Osteocyte (in vitro differentiated cells): ENCODE results near the gene CCT7. TPM values are rescaled to one million over a fixed set of nuclear protein-coding genes. Genes with fewer than 3 reads are reported as not detected.

ENCODE experiments used
- DNase-seq: peaks from one replicate; pipeline ENCODE4 v3.0.0; 2021; ENCODE audit warnings: mixed read lengths; ENCODE audit not compliant: unreplicated experiment; ENCODE audit errors: extremely low spot score
- H3K27ac Mint-ChIP-seq: one replicate; pipeline ENCODE4 v1.8.0; 2021; ENCODE audit warnings: mild to moderate bottlenecking, mixed read lengths; ENCODE audit not compliant: unreplicated experiment
- H3K27me3 Mint-ChIP-seq: one replicate; pipeline ENCODE4 v1.8.0; 2021; ENCODE audit warnings: mixed read lengths; ENCODE audit not compliant: unreplicated experiment
- H3K36me3 Mint-ChIP-seq: one replicate; pipeline ENCODE4 v1.8.0; 2021; ENCODE audit warnings: mixed read lengths; ENCODE audit not compliant: unreplicated experiment
- H3K4me1 Mint-ChIP-seq: one replicate; pipeline ENCODE4 v1.8.0; 2021; ENCODE audit warnings: mixed read lengths; ENCODE audit not compliant: unreplicated experiment
- H3K4me3 Mint-ChIP-seq: one replicate; pipeline ENCODE4 v1.8.0; 2021; ENCODE audit warnings: mild to moderate bottlenecking, moderate library complexity, mixed read lengths; ENCODE audit not compliant: unreplicated experiment
- H3K9me3 Mint-ChIP-seq: one replicate; pipeline ENCODE4 v1.8.0; 2021; ENCODE audit warnings: mixed read lengths; ENCODE audit not compliant: unreplicated experiment
- total RNA-seq: library from RNA; stranded (reverse); gene quantifications from 2 replicates; pipeline ENCODE4 v1.2.1, GENCODE V29; 2021
- TF ChIP-seq, protein P1 (sequence below): fragments of 200-600 bp; sonication (generic); IDR thresholded peaks from 2 replicates; pipeline ENCODE4 v1.5.0; 2021; ENCODE audit warnings: antibody characterized with exemption, mild to moderate bottlenecking, moderate library complexity

Gene CCT7
- total RNA-seq, 1 donor from 2014 or later, result 216 TPM

DNA sequence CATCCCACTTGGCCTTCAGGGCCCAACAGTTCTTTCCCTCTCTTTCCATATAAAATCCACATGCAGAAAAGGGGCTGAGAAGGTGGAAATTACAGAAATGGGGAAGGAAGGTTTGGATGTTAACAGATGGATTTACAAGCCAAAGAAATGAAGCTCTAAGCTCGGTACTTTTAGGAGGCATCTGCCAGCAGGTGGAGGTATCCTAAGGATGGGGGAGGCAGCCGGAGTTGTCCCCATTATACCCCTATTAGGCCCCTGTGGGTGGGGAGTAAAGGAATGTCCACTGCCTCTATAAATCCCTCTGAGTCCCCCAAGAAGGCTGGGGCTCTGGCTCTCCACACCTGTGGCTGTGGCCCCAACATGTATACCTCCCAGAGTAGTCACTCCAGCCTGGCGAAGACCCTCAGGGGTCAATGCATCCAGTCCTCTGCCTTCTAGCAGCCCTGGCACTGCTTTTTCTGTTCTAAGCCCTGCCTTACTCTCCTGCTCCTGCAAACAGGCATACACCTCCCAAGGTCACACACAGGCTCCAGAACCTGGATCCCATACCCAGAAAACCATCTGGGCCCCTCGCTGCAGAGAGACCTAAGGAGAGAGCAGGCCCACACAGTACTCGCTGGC, 48.9 kb downstream of the CCT7 start:
- peaks cover 52% of the 10 kb centered on the region for H3K27me3 Mint-ChIP-seq
- H3K9me3 Mint-ChIP-seq, result no peaks in the 10 kb centered on the region
- no peak overlapping the region for H3K27ac Mint-ChIP-seq
- TF ChIP-seq, protein P1, sequence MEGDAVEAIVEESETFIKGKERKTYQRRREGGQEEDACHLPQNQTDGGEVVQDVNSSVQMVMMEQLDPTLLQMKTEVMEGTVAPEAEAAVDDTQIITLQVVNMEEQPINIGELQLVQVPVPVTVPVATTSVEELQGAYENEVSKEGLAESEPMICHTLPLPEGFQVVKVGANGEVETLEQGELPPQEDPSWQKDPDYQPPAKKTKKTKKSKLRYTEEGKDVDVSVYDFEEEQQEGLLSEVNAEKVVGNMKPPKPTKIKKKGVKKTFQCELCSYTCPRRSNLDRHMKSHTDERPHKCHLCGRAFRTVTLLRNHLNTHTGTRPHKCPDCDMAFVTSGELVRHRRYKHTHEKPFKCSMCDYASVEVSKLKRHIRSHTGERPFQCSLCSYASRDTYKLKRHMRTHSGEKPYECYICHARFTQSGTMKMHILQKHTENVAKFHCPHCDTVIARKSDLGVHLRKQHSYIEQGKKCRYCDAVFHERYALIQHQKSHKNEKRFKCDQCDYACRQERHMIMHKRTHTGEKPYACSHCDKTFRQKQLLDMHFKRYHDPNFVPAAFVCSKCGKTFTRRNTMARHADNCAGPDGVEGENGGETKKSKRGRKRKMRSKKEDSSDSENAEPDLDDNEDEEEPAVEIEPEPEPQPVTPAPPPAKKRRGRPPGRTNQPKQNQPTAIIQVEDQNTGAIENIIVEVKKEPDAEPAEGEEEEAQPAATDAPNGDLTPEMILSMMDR, result no peak
- no peaks in the 10 kb centered on the region for H3K36me3 Mint-ChIP-seq
- H3K4me3 Mint-ChIP-seq, result peak overlapping the region; percentile 68
- DNase-seq, result no peak
- H3K4me1 Mint-ChIP-seq, result peaks cover 3% of the 10 kb centered on the region

DNA sequence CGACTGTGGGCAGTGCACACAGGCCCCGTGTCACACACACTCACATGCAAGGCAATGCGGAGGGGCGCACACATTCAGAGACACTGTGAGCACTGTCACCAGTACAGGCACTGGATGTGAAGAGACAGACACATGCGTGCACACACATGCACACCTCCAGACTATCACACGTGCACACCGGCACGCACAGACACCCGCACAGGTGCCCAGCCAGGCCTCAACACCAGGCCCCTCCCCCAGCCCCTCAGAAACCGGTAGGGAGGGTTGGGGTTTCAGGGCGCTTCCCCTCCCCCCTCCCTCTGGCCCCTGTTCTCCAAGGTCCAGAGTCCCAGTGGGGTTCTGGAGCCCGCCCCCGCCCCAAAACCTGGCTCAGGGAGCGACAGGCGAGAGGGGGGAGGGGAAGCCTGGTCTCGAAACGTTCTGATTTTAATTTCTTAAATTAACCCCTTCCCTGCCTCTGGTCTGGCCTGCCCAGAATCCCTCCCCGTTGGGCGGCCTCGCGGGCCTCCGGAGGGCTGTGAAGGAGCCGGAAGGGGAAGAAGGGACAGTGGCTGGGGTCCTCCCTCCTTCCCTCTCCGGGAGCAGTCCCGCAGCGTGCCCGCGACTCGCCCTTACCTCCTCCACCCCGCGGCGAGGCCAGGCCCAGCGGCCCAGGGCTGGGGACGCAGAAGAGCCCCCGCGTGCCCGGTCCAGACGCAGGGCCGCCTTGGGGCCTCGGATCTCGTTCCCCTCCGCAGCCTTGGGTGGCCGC, 49.6 kb downstream of the CCT7 start:
- no peak for DNase-seq
- Mint-ChIP-seq H3K4me1 (peaks cover 3% of the 10 kb centered on the region), H3K9me3 (no peaks in the 10 kb centered on the region), H3K36me3 (no peaks in the 10 kb centered on the region), H3K27ac (no peak overlapping the region), H3K4me3 (peak overlapping the region; percentile 68), H3K27me3 (peaks cover 52% of the 10 kb centered on the region)
- TF ChIP-seq, protein P1, result no peak

DNA sequence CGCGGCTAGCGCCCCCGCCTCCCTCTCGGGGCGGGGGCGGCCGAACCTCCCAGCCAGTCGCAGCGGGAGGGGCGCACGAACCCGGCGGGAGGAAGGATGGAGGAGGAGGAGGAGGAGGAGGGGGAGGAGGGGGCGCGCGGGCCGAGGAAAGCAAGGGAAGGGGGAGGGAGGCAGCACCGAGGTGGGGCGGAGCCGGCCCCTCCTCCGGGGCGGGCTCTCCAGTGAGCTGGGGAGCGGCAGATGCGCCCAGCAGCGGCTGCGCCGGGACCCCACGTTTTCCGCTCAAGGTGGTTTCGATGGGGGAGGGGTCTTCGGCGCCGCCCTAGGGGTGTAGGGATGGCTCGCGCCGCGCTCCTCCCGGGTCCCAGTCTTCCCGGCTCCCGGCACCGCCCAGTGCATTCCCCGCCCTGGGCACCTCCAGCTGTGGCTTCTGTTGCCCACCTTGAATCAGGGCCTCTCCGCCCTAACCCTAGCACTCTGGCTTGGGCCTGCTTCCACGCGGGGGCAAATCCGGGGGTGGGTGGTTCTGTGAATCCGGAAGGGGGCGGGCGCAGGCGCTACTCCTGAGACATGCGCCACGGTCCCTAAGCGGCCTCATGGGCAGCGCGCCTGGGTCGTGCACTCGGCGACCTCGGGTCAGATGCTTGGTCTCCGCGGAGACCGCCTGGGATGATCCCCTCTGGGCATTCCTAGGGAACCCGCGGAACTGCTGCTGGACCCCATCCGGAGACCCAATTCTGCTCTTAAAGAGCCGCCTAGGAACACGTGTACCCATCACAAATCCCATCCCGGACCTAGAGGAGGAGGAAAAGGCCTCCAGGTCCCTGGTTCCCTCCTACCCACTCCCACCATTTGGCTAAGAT, 50.4 kb downstream of the CCT7 start, which contains the start of gene FBXO41:
Gene FBXO41 (minus strand): TSS at position 183 of the 863 bp plus-strand sequence. CDS start 14,848 bp downstream, outside the sequence.
- no peaks in the 10 kb centered on the region for H3K9me3 Mint-ChIP-seq
- no peak within 1 kb of the TSS for H3K27ac Mint-ChIP-seq
- H3K36me3 Mint-ChIP-seq, result no peaks in the 10 kb centered on the region
- H3K4me3 Mint-ChIP-seq, result peak within 1 kb of the TSS; percentile 68
- DNase-seq, result no peak
- peaks cover 50% of the 10 kb centered on the region for H3K27me3 Mint-ChIP-seq
- peaks cover 3% of the 10 kb centered on the region for H3K4me1 Mint-ChIP-seq
- TF ChIP-seq, protein P1, result no peak

DNA sequence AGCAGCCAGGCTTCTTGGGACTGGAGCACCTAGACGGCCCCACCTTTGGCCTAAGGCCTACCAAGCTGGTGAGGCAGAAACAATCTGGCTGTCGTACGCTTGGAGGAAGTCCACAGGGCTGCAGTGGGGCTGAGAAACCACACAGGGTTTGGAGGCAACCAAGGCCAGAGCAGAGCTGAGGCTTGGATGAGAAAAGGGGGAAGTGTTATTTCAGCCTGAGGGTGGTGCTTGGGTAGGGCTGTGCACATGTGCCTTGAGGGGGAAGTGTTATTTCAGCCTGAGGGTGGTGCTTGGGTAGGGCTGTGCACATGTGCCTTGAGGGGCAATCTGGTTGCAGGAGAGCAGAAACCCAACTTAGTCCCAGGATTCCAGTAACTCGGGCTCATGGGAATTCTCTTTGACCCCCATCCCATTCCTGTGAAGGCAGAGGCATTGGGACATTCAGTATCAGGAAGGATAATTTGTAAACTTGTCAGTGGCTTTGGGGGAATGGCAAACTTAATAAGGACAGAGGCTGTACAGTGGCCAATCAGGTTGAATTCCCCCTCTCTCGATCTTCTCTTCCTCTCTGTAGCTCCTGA, 51.1 kb downstream of the CCT7 start:
- no peaks in the 10 kb centered on the region for H3K36me3 Mint-ChIP-seq

More for the DNA sequence above, 51.1 kb downstream of the CCT7 start:
- peaks cover 56% of the 10 kb centered on the region for H3K27me3 Mint-ChIP-seq
- peaks cover 3% of the 10 kb centered on the region for H3K4me1 Mint-ChIP-seq
- TF ChIP-seq, protein P1, result no peak
- H3K27ac Mint-ChIP-seq, result no peak overlapping the region
- H3K9me3 Mint-ChIP-seq, result no peaks in the 10 kb centered on the region
- H3K4me3 Mint-ChIP-seq, result peak overlapping the region; percentile 55
- DNase-seq, result no peak
